ENCODE data around the gene SLC7A10. TPM values are rescaled to one million over a fixed set of nuclear protein-coding genes. Genes with fewer than 3 reads are reported as not detected.

The SLC7A10 gene
- total RNA-seq, 6 experiments from 2014 or later, result not detected

DNA sequence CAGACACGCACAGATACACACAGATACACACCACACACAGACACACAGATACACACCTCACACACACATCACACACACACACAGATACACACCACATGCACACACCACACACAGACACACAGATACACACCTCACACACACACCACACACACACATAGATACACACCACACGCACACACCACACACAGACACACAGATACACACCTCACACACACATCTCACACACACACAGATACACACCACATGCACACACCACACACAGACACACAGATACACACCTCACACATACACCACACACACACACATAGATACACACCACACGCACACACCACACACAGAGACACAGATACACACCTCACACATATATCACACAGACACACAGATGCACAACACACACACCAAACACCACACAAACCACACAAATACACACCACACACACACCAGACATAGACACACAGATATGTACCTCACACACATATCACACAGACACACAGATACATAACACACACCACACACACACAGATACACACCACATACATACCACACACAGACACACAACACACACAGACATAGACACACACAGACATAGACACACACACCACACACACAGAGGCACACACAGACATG, 24.2 kb upstream of the SLC7A10 start:
- Mint-ChIP-seq H3K27me3 (ENCODE audit: insufficient read depth) (peaks cover 4% of the 10 kb centered on the region), H3K36me3 (ENCODE audit: low read depth) (no peaks in the 10 kb centered on the region), H3K9me3 (no peaks in the 10 kb centered on the region), H3K4me1 (ENCODE audit: low read depth) (no peaks in the 10 kb centered on the region), H3K27ac (no peak overlapping the region), H3K4me3 (no peak overlapping the region)
- TF ChIP-seq, protein P1, sequence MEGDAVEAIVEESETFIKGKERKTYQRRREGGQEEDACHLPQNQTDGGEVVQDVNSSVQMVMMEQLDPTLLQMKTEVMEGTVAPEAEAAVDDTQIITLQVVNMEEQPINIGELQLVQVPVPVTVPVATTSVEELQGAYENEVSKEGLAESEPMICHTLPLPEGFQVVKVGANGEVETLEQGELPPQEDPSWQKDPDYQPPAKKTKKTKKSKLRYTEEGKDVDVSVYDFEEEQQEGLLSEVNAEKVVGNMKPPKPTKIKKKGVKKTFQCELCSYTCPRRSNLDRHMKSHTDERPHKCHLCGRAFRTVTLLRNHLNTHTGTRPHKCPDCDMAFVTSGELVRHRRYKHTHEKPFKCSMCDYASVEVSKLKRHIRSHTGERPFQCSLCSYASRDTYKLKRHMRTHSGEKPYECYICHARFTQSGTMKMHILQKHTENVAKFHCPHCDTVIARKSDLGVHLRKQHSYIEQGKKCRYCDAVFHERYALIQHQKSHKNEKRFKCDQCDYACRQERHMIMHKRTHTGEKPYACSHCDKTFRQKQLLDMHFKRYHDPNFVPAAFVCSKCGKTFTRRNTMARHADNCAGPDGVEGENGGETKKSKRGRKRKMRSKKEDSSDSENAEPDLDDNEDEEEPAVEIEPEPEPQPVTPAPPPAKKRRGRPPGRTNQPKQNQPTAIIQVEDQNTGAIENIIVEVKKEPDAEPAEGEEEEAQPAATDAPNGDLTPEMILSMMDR (IDR thresholded peaks at IDR 0.05), result no peak
- no peak for DNase-seq

DNA sequence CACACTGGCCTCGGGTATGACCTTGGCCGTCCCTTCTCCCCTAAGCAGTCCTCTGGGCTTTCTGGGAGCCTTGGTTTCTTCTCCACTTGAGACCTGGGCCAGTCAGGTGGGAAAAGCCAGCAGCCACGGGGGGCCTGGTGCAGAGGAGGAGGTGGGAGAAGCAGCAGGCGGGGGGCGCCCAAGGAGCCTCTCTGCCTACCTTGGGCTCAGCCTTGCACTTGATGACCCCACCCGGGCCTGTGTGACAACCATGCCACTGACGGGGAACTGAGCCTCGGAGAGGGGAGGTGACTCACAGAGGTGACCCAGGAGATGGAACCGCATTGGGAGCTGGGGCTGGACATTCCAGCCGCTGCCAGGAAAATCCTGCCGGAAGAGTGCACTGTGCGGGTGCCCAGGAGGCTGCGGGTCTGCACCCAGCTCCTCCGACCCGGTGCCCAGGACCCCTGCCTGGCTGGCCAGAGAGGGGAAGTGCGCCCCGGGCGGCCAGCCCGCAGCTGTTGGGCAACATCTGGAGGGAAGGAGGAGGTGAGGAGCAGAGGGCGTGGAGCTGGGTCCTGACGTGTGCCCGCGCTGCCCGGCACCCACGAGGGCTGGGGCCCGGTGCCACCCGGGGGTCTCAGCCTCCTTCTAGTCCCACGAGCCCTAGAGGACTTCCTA, 23.4 kb upstream of the SLC7A10 start:
- Mint-ChIP-seq H3K4me3 (no peak overlapping the region), H3K4me1 (ENCODE audit: low read depth) (no peaks in the 10 kb centered on the region), H3K36me3 (ENCODE audit: low read depth) (no peaks in the 10 kb centered on the region), H3K9me3 (no peaks in the 10 kb centered on the region), H3K27ac (no peak overlapping the region), H3K27me3 (ENCODE audit: insufficient read depth) (peaks cover 7% of the 10 kb centered on the region)
- no peak for DNase-seq
- TF ChIP-seq, protein P1 (IDR thresholded peaks at IDR 0.05), result no peak

DNA sequence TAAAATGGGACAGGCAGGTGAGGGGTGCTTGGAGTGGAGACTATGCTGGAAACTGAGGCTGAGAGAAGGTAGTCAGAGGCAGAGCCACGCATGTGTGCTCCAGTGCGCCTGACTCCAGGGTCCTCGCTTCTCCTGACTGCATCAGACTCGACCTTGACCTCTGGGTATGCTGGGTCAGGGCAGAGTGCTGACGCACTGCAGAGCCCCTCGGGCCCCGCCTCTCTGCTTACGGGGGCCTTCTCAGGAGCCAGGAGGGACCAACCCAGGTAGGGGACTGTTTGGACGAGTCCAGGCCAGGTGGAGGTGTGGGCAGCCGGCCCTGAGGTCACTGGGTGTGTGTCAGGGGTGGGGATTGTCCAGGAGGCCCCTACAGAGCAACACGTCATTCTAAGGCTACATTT, 22.9 kb upstream of the SLC7A10 start:
- Mint-ChIP-seq H3K36me3 (ENCODE audit: low read depth) (no peaks in the 10 kb centered on the region), H3K27ac (no peak overlapping the region)

DNA sequence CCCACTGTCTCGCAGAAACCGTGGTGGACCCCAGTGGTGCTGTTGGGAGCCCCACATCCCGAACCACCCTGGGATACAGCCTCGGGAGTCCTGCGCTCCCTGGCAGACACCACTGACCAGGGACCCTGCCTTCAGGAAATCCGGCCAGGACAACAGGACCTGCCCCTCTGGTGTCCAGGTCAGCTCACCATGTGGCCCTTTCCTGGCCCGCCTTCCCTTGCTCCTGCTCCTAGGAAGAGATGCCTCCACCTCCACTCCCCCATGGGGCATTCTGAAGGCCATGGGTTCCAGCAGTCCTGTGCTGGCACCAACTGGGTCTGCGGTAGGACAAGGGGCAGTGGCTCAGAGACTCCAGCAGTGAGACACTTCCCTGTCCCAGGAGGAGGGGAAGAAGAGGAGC, 22.5 kb upstream of the SLC7A10 start:
- Mint-ChIP-seq H3K27ac (no peak overlapping the region), H3K9me3 (no peaks in the 10 kb centered on the region), H3K4me1 (ENCODE audit: low read depth) (no peaks in the 10 kb centered on the region), H3K27me3 (ENCODE audit: insufficient read depth) (peaks cover 3% of the 10 kb centered on the region), H3K4me3 (no peak overlapping the region), H3K36me3 (ENCODE audit: low read depth) (no peaks in the 10 kb centered on the region)
- DNase-seq, result no peak
- TF ChIP-seq, protein P1 (IDR thresholded peaks at IDR 0.05), result no peak

More for the DNA sequence above, 22.9 kb upstream of the SLC7A10 start:
- Mint-ChIP-seq H3K27me3 (ENCODE audit: insufficient read depth) (peaks cover 6% of the 10 kb centered on the region), H3K9me3 (no peaks in the 10 kb centered on the region), H3K4me3 (no peak overlapping the region), H3K4me1 (ENCODE audit: low read depth) (no peaks in the 10 kb centered on the region)
- TF ChIP-seq, protein P1 (IDR thresholded peaks at IDR 0.05), result no peak
- no peak for DNase-seq

DNA sequence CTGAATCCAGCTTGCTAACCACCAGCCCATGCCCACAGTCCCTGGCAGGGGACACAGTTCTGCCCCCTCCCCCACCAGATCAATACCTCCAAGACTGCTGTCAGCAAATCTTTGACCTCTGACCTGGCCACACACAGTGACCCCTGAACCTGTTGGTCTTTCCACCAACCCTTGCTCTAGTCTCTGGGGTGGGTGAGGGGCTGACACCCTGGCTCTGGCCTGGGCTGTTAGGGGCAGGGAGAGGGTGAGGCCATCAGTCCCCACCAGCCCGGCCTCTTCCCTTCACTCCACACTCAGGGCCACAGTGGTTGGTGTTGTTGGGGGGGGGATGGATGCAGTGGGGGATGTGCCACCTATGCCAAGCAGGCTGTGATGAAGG, 21.8 kb upstream of the SLC7A10 start:
- no peak overlapping the region for H3K27ac Mint-ChIP-seq
- H3K4me3 Mint-ChIP-seq, result no peak overlapping the region
- no peaks in the 10 kb centered on the region for H3K4me1 Mint-ChIP-seq (ENCODE audit: low read depth)
- DNase-seq, result no peak
- H3K36me3 Mint-ChIP-seq (ENCODE audit: low read depth), result no peaks in the 10 kb centered on the region
- H3K9me3 Mint-ChIP-seq, result no peaks in the 10 kb centered on the region
- TF ChIP-seq, protein P1 (IDR thresholded peaks at IDR 0.05), result no peak
- H3K27me3 Mint-ChIP-seq (ENCODE audit: insufficient read depth), result peaks cover 3% of the 10 kb centered on the region
